OCI-LY7 (cell line): ENCODE measurements around the gene SPACA4. TPM values are rescaled to one million over a fixed set of nuclear protein-coding genes. Genes with fewer than 3 reads are reported as not detected.

Source experiments
- BruUV-seq: library from RNA; stranded (reverse); fragments of 400-500 nt; replicated peaks from 2 replicates; lab custom pipeline; 2021; lab: Mats Ljungman, UMichigan
- CTCF ChIA-PET: fragments of 300-600 bp; sonication (Branson Sonifier 250); formaldehyde crosslinking; loops from one replicate; lab custom pipeline; 2022; ENCODE audit warnings: antibody characterized with exemption; ENCODE audit not compliant: unreplicated experiment; lab: Charles Lee
- POLR2A ChIA-PET: fragments of 300-600 bp; sonication (Branson Sonifier 250); formaldehyde crosslinking; loops from one replicate; lab custom pipeline; 2022; ENCODE audit warnings: antibody characterized with exemption; lab: Charles Lee
- DNase-seq: peaks from one replicate; pipeline ENCODE4 v3.0.0-alpha.2; 2015; ENCODE audit warnings: low spot score
- H2AFZ ChIP-seq: fragments of 200-600 bp; sonication (generic), shearing (Covaris generic); 2 replicates; pipeline ENCODE4 v1.6.1; 2014; ENCODE audit warnings: mild to moderate bottlenecking, antibody characterized with exemption, low read length, moderate library complexity
- H3K27ac ChIP-seq: fragments of 200-600 bp; sonication (generic); 2 replicates; pipeline ENCODE4 v1.5.1; 2014; ENCODE audit warnings: mixed run types, low read depth, mild to moderate bottlenecking, moderate library complexity, low read length, inconsistent platforms; ENCODE audit not compliant: poor library complexity, severe bottlenecking
- H3K36me3 ChIP-seq: fragments of 200-600 bp; sonication (generic); 2 replicates; pipeline ENCODE4 v1.6.1; 2014; ENCODE audit warnings: mild to moderate bottlenecking, antibody characterized with exemption, low read length, moderate library complexity, mixed read lengths; ENCODE audit not compliant: insufficient read depth
- H3K4me1 ChIP-seq: fragments of 200-600 bp; sonication (generic); 2 replicates; pipeline ENCODE4 v1.5.1; 2014; ENCODE audit warnings: mild to moderate bottlenecking, low read length; ENCODE audit not compliant: insufficient read depth, poor library complexity, severe bottlenecking
- H3K4me2 ChIP-seq: fragments of 200-600 bp; sonication (generic); 2 replicates; pipeline ENCODE4 v1.6.1; 2014; ENCODE audit warnings: mild to moderate bottlenecking, low read length
- H3K4me3 ChIP-seq: fragments of 200-600 bp; sonication (generic); 2 replicates; pipeline ENCODE4 v1.5.1; 2014; ENCODE audit warnings: mild to moderate bottlenecking, low read depth, low read length; ENCODE audit not compliant: poor library complexity, severe bottlenecking
- H3K79me2 ChIP-seq: fragments of 200-600 bp; sonication (generic); 2 replicates; pipeline ENCODE4 v1.6.1; 2016; ENCODE audit warnings: low read depth, mild to moderate bottlenecking, low read length, moderate library complexity, mixed read lengths; ENCODE audit not compliant: insufficient read depth
- H3K9me2 ChIP-seq: fragments of 200-600 bp; sonication (generic); 2 replicates; pipeline ENCODE4 v1.6.1; 2016; ENCODE audit warnings: mild to moderate bottlenecking, low read length, mixed read lengths; ENCODE audit not compliant: insufficient read depth
- H3K9me3 ChIP-seq: fragments of 200-600 bp; sonication (generic); 2 replicates; pipeline ENCODE4 v1.6.1; 2014; ENCODE audit warnings: mild to moderate bottlenecking, mixed run types, low read length, mixed read lengths
- H4K20me1 ChIP-seq: fragments of 200-600 bp; sonication (generic); 2 replicates; pipeline ENCODE4 v1.6.1; 2014; ENCODE audit warnings: mild to moderate bottlenecking, antibody characterized with exemption, low read length, moderate library complexity, mixed read lengths; ENCODE audit not compliant: insufficient read depth
- EZH2phosphoT487 ChIP-seq: fragments of 200-600 bp; sonication (generic); IDR thresholded peaks from 2 replicates; pipeline ENCODE4 v1.6.1; 2018; ENCODE audit warnings: low read depth, borderline replicate concordance, mild to moderate bottlenecking, mixed run types, antibody characterized with exemption, low read length, moderate library complexity, mixed read lengths
- intact Hi-C: fragments of 100-400 bp; cut with micrococcal nuclease; formaldehyde crosslinking; loops from one replicate; pipeline ENCODE4 v1.10.0; 2022; ENCODE audit not compliant: unreplicated experiment
- total RNA-seq, 2 experiments: library from RNA; depleted of rRNA in 1 of 2; stranded (reverse); fragments of >200 nt in 1 of 2; shearing (Covaris generic) in 1 of 2; gene quantifications; 2 replicates each; pipeline ENCODE4 v1.2.3, GENCODE V29; 2014 to 2022
- TF ChIP-seq, protein P1 (sequence below): fragments of 200-600 bp; sonication (generic); conservative IDR thresholded peaks from 2 replicates; pipeline ENCODE4 v1.5.1; 2014; ENCODE audit warnings: mild to moderate bottlenecking, antibody characterized with exemption, low read length, moderate library complexity, mixed read lengths

Gene SPACA4
- total RNA-seq, 2 experiments from 2014 or later, result not detected

DNA sequence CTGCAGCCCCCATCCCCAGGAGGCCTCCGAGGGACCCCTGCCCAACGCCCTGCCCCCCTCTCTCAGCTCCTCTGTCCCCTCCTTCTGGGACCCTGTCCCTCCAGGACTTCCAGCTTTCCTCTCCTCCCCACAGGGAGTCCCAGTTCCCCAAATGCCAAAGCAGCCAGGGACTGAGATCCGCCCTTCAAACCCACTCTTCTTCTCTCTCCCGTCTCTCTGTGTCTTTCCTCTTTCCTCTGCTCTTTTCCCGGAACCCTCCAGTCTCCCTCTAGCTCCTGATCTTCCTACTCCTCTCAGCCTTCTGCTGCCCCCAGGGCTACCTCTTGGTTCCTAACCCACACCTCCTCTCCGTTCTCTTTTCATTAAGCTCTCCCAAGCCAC is 39.1 kb downstream of the SPACA4 start:
- no peaks in the 10 kb centered on the region for H4K20me1 ChIP-seq
- BruUV-seq, result no TSS peak
- no peaks in the 10 kb centered on the region for H3K9me3 ChIP-seq
- H3K4me2 ChIP-seq, result peak overlapping the region; percentile 92
- no peaks in the 10 kb centered on the region for H3K79me2 ChIP-seq
- no peaks in the 10 kb centered on the region for H3K36me3 ChIP-seq
- peak overlapping the region; percentile 25 for H3K27ac ChIP-seq
- CTCF ChIA-PET, result interaction anchor here (0.5 kb wide), 2 partner anchors 19 to 152 kb away, joined by 3 to 11 read pairs; no protein-coding TSS in a partner anchor
- peak overlapping the region; percentile 95 for H2AFZ ChIP-seq
- intact Hi-C loops, result loop anchor here (1.0 to 5.0 kb wide), 3 partner anchors 69 to 327 kb away; no protein-coding TSS in a partner anchor
- peak overlapping the region; percentile 66 for H3K4me3 ChIP-seq
- DNase-seq, result no peak
- H3K4me1 ChIP-seq, result peaks cover 29% of the 10 kb centered on the region
- POLR2A ChIA-PET, result interaction anchor here (0.6 to 0.7 kb wide), 2 partner anchors 163 to 1352 kb away, joined by 3 read pairs; no protein-coding TSS in a partner anchor
- TF ChIP-seq EZH2phosphoT487, result no peak
- TF ChIP-seq, protein P1, sequence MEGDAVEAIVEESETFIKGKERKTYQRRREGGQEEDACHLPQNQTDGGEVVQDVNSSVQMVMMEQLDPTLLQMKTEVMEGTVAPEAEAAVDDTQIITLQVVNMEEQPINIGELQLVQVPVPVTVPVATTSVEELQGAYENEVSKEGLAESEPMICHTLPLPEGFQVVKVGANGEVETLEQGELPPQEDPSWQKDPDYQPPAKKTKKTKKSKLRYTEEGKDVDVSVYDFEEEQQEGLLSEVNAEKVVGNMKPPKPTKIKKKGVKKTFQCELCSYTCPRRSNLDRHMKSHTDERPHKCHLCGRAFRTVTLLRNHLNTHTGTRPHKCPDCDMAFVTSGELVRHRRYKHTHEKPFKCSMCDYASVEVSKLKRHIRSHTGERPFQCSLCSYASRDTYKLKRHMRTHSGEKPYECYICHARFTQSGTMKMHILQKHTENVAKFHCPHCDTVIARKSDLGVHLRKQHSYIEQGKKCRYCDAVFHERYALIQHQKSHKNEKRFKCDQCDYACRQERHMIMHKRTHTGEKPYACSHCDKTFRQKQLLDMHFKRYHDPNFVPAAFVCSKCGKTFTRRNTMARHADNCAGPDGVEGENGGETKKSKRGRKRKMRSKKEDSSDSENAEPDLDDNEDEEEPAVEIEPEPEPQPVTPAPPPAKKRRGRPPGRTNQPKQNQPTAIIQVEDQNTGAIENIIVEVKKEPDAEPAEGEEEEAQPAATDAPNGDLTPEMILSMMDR, result no peak
- no peaks in the 10 kb centered on the region for H3K9me2 ChIP-seq

DNA sequence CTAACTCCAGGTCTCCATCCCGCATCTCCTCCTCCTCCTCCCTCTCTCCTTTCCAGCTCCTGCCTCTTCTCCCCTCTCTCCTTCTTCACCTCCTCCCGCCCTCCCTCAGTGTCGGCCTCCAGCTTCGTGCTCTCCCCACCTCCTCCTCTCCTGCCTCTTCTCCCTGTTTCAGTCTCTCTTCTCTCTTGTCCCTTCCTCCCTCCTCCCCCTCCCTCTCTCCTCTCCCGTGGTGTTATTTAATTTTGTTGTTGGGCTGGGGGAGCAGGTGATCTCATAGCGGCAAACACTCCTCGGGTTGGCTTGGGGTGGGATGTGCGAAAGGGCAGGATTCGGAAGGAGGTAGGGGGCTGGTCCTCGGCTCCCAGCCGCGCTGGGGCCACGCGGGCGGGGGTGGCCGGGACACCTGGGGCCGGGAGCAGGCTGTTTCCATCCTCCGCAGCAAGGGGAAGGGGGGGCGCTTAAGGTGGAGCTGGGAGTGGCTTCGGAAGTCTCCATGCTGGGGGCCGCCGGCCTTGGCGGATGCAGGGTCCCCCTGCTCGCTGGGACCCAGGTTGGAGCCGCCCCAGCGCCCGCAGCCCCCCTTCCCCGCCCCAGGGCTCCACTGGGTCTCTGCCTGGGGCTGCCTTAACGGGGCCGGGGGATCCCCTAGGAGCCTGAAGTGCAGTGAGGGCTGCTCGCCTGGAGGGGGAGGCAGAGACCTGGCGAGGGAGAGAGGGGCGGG is 39.6 kb downstream of the SPACA4 start, which contains the start of gene CA11:
TSS of gene CA11 (minus strand) at position 187 of the 721 bp plus-strand sequence. CDS start 555 bp downstream, outside the sequence.
- no TSS peak for BruUV-seq
- Histone ChIP-seq H3K9me3 (no peaks in the 10 kb centered on the region), H2AFZ (peak within 1 kb of the TSS; percentile 95), H3K36me3 (no peaks in the 10 kb centered on the region), H3K4me3 (peak within 1 kb of the TSS; percentile 66), H3K79me2 (no peaks in the 10 kb centered on the region), H3K27ac (peak within 1 kb of the TSS; percentile 25), H3K4me2 (peak within 1 kb of the TSS; percentile 92), H4K20me1 (no peaks in the 10 kb centered on the region), H3K9me2 (no peaks in the 10 kb centered on the region), H3K4me1 (peaks cover 29% of the 10 kb centered on the region)
- DNase-seq, result peak; percentile 92
- intact Hi-C loops, result loop anchor here (1.0 to 5.0 kb wide), 4 partner anchors 29 to 326 kb away; no protein-coding TSS in a partner anchor
- TF ChIP-seq, protein P1, result peak; percentile 83
- TF ChIP-seq EZH2phosphoT487, result no peak
- CTCF ChIA-PET, result no interaction called here
- POLR2A ChIA-PET, result interaction anchor here (0.6 to 0.7 kb wide), 2 partner anchors 163 to 1351 kb away, joined by 3 read pairs; no protein-coding TSS in a partner anchor
